ENCODE data around the gene ZBTB3.
"Not testable (repeated sequence)": the region's sequence is repeated elsewhere in the genome, so short reads cannot be mapped to it uniquely, and the experiment has no call there.

ZBTB3 gene

DNA sequence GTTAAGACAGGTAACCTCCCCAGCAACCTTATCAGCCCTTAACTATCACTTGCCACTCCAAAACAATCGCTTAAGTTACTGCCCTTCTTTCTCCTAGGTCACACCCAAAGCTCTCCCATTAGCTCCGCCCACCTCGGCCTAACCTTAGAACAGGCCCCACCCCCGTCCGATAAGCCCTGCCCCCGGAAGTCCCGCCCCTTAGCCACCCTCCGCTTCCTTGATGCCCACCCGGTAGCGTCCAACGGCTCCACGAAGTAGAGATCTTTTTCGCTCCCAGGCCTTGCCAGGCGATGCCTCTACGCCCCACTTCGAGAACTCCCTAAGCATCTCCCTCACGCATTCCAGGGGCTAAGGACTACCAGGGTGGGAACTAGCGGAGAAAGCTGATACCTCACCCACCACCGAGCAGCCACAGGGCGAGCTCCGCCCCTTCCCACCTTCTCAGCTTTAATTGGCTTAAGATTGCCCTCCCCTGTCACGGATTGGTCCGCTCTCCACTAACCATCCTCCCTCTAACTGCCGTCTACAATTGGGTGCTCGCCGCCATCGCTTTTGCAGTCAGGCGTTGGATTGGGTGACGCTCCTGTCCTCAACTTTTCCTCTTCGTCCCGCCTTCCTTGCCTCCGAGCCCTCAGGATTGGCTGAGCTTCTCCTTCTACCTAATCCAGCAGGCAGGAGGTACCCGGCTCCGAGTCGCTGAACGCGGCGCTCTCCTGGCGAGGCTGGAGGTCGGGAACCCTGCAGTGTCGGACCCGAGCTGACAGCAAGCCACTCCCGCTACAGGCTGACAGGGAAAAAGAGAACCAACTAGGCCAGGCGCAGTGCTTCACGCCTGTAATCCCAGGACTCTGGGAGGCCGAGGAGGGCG, at the start of gene ZBTB3:
TSS of gene ZBTB3 (minus strand) at position 425 of the 868 bp plus-strand sequence. CDS start 496 bp downstream, outside the sequence.
- DNase-seq = peak; percentile 99

DNA sequence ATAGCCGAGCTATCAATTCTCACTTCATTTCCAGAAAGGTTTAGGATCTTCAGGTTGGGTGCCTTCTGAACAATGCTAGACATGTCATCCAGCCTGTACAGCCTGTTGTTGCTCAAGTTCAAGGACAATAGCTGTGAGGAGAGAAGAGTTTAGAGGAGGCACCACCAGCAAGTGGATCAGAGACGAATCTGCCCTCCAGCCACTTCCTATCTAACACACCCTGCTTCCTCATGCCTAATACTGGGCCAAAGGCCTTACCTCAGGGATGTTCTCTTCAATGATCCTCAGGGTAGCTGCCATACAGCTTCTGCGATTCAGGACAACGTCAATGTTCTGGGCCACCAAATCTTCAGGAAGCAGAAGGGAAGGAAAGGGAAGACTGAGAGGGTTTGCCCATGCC, 47.1 kb upstream of the ZBTB3 start:
- no peak for DNase-seq

DNA sequence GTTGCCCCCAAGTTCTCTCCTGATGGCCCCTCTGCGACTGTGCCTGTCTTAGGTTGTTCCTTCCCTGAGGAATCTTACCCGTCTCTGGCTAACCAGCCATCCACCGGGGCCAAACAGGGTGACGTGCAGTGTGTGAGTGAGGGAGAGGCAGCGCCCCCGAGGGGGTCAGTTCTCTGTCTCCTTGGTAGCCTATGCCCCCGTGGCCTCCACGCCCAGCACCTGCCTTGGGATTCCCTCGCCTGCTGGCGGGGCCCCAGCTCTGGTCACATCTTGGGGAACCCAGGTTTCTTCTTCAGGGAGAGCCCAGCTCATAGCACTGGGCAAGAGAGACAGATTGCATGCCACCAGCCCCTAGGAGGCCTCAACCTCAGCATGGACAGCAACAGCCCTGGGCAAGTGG, 45.5 kb upstream of the ZBTB3 start:
- DNase-seq = no peak

DNA sequence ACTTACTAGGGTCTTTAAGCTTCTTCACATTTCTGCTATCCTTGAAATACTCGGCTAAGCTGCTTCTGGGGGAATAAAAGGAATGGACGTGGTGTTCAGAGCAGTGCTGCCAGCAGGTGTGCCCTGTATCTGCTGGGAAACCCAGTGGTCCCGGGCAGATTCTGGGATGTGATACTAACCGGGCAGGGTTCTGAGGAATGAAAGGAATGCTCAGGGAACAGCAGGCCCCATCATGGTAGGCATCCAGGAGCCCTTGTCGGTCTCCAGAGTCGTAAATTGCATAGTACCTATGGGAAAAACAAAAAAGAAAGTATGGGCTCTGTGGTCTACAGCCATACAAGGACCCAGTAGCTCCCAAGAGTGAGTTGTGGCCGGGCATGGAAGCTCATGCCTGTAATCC, 42.3 kb upstream of the ZBTB3 start:
- no peak for DNase-seq

DNA sequence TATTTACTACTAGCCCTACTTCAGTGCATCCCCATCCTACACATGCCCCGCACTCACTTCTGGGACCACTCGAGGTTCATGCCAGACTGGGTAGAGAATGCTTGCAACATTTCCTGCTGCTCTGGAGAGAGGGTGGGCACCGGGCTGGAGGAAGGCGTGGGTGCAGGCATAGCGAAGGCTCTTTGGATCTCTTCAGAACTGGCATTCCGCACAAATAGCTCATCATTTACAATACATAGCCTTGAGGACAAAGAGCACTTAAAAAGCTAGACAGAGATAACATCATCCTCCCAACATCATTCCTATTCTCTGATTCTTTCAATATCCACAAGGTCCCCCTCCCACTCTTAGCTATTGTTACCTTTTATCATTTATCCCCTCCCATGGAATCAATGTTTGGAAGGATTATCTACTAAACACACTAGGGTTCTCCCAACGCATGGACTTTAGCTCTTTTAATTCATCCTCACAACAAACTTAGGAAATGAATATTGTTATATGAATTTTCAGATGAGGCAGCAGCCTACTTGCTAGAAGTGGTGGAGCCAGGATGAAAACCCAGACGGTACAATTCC, 40.3 kb upstream of the ZBTB3 start:
- DNase-seq = no peak

DNA sequence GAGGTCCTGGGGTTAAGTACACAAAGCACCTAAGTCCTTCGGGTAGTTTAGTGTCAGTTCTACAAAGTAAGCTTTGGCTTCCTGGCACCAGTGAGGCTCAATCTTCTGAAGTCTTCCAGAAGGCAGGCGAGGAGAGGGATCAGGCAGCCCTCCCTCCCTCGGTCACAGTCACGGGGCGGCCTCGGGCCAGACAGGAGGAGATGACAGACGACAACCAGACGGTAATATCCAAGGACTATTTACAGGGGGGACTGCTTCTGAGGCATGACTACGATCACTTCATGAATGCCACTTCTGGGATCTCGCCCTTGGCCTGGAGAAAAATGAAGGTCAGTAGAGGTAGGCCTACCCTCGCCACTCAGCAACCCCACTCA, 38.2 kb upstream of the ZBTB3 start:
- DNase-seq = no peak

DNA sequence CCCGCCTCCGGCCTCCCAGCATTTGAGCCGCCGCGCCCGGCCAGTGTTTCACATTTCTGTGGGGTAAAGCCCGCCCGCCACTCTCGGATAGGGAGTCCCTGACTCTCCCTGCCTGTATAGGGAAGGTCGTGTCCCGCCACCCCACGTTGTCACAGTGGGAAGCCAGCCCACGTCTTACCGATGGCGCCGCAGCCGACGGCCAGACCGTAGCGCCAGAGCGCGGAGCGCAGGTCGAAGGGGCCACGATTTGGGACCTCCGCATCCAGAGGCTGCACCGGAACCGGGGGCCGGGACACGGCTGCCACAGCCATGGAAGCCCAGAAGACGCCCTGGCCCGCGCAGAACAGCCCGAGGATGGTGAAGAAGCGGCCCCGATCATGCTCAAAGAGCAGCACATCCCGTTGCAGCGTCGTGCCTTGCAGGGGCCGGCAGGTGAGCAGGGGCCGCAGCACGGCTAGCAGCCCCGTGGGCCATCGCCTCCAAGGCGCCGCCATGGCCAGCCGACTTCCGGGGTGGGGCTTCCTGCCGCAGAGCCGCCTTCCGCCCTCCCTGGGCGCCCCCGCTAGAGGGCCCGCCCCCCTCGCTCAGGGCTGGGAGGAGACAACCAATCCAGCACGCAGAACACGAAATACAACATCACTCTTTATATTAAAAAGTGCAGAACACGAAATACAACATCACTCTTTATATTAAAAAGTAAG, 37.7 kb upstream of the ZBTB3 start, which contains the start of gene TMEM223:
TSS of gene TMEM223 (minus strand) at position 506 of the 701 bp plus-strand sequence. CDS start at position 494, 12 bp downstream.
- peak; percentile 92 for DNase-seq

DNA sequence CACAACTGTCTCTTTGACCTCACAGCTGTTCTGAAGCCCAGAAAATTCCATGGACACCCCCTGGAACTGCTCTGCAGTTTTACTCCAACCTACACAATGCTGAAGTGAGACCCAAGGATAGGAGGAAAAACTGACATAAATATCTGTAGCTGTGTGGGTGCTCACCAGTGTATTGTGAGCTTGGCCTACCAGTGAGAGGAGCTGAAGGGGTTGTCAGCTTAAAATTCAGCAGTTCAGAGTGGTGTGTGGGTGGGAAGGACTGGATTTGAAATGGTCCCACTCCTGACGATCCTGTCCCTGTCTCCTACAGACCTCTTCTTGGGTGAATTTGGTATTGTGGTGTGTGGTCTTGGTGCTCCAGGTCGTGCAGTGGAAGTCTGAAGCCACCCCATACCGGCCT, 35.6 kb upstream of the ZBTB3 start:
- no peak for DNase-seq

DNA sequence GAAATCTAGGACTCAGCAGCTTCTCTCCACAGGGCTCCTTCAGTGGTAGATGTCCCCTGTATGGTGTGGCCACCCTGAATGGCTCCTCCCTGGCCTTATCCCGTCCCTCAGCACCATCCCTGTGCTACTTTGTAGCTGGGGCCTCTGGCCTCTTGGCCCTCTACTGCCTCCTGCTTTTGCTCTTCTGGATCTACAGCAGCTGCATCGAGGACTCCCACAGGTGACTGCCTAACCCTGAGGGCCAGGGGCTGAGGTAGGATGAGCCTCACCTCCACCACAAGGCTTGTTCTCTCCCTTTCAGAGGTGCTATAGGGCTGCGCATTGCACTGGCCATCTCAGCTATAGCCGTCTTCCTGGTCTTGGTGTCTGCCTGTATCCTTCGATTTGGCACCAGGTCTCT, 35.0 kb upstream of the ZBTB3 start:
- DNase-seq = peak; percentile 13

DNA sequence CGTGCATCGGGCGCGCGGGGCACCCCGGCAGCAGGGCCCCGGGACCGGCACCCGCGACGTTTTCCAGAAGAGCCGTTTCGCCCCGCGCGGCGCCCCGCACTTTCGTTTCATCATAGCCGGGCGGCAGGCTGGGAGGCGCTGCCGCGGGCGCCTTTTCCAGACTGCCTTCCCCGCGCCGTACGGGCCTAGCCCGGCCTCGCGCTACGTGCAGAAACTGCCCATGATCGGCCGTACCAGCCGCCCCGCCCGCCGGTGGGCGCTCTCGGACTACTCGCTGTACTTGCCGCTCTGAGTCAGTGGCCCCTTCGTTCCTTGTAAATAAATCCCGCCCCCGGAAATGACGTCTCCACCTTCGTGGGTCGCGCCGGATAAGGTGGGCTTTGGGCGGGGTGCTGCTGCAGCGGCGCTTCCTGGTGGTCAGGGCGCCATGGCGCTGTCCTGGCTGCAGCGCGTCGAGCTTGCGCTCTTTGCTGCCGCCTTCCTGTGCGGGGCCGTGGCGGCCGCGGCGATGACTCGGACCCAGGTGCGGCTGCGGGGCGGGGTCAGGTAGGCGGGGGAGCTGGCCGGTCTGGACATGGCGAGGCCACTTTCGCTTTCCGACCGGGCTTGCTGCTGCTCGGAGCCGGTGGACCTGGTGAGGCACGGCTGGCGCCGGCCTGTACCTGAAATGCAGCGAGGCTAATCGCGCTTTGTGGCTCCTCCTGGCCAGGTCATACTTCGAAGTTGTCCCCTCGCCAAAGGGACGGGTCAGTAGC, 33.2 kb upstream of the ZBTB3 start, which contains the start of gene TMEM179B:
TSS of gene TMEM179B (plus strand) at position 398 of the 755 bp plus-strand sequence. CDS start at position 428, 30 bp downstream.
- DNase-seq = peak; percentile 99

DNA sequence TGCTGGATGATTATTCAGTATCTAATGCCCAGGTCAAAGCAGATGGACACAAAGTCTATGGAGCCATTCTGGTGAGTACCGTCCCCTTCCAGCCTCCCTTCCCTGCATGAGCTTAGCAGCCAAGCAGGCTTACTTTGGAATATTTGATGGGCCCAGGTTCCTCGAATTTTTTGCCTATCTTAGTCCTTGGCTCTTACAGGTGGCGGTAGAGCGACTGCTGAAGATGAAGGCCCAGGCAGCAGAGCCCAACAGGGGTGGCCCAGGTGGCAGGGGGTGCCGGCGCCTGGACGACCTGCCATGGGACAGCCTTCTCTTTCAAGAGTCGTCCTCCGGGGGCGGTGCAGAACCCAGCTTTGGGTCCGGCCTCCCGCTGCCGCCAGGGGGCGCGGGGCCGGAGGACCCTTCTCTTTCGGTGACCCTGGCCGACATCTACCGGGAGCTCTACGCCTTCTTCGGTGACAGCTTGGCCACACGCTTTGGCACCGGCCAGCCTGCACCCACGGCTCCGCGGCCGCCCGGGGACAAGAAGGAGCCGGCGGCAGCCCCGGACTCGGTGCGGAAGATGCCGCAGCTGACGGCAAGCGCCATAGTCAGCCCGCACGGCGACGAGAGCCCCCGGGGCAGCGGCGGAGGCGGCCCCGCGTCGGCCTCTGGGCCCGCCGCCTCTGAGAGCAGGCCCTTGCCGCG, 32.5 kb upstream of the ZBTB3 start:
- DNase-seq = peak; percentile 93

DNA sequence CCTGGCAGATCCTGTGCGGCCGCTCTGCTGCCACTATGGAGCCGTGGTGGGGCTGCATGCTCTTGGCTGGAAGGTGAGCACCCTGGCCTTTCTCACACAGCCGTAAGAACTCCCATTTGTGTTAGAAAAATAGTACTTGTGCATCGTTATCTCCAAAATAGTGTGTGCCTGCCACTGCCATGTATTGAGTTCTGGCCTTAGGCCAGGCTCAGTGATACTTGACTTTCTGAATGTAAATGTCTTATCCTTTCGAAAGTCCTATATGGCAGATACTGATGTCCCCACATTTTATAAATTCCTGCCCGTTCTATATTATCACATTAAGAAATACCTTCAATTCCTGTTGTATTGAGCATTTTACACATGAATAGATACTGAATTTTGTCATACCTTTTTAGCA, 28.8 kb upstream of the ZBTB3 start:
- no peak for DNase-seq

DNA sequence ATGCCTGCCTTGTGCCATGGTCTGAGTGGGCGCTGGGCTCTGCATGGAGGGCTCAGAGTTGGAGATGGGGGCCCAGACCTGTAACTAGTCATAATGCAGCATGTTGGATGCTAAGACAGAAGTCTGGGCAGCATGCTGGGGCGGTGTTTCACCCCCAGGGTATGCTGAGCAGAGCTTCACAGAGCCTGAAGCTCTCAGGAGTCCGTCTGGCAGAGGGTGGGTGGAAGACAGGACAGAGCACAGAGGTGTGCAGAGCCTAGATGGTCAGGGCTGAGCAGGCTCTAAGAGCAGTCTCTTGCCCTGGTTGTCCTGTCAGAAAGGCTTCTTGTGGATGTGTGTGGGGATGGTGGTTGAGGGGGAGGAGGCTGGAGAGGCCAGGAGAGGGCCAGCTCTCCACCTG, 24.5 kb upstream of the ZBTB3 start:
- no peak for DNase-seq

DNA sequence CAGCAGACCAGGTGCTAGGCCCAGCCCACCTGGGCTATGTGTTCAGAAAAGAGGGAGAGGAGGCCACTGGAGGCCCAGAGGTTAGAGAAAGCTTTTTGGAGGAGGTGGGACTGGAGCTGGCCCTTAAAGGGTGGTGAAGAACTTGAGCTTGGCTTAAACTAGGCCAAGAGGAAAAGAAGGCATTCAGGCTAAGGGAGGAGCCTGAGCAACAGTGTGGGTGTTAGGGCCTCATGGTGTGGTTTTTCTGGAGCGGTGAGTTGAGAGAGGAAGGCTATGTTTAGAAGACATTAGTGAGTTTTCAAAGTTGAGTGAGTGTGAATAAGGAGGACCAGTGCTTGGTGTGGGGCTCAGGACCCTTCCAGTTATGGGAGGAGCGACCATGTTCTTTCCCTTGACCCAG, 23.4 kb upstream of the ZBTB3 start:
- DNase-seq = no peak

DNA sequence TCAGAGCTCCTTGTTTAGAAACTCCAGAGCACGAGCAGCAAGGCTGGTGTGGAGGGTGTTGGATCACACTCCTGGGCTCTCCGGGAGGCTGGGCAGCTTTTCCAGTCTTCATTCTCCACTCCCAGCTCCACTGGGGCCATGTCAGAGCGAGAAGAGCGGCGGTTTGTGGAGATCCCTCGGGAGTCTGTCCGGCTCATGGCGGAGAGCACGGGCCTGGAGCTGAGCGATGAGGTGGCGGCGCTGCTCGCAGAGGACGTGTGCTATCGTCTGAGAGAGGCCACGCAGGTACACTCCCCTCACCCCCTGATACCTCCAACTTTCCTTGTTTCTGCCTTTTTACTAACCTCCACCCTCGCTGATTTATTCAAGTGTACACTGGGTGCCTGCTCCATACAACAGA, 21.7 kb upstream of the ZBTB3 start:
- no peak for DNase-seq

DNA sequence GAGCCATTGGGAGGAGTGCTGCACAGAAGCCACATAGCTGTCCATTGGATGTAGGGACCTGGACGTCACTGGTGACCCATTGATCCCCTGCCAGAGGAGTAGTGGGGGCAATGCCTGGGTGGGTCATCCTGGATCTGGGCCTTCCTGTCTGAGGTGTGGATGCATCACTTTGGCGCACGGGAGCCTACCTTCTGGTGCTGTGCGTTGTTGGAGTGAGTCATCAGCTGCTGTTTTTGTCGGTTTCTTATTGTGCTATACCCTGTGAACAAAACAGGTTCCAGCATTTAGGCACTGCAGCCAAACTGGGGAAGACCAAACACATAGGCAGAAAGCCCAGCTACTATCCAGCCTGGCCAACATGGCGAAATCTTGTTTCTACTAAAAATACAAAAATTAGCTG, 20.4 kb upstream of the ZBTB3 start:
- DNase-seq = no peak

DNA sequence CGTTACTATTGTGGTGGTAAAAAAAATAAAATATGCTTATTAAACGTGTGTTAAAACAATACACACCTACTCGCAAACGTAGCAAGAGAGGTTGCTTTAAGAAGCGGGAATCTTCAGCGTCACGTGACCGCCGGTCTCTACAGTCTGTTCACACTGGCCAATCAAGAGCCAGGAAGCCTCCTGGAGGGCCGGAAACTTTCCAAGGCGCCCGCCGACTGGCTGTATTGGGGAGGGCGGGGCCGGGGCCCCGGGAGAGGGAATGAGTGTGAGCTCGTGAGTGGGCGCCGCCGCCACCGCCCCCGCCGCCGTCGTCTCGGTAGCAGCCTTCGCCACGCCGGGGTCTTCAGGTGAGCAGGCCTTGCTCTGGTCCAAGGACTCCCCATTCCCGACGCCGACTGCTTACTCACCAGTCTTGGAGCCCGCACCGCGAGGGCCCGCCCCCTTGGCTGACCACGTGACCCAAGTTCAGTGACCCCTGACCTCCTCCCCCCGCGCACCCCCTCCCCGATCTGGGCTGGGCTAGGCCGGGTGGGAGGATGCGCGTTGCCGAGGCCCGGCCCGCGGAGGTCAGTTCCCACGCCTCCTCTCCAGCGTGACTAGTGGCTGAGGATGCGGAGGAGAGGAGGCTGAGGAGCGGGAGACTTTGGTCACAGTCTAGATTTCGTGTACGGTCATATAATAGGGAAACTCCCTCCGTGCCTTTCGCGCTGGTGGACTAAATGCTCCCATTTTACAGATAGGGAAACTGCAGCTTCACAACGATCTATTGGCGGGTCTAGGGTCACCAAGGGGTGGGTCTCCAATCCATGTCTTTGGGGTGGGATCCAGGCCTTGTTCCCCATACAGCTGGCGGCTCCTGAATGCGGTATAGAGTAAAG, 17.4 kb upstream of the ZBTB3 start, which contains the start of gene TAF6L:
TSS of gene TAF6L (plus strand) at position 253 of the 878 bp plus-strand sequence. CDS start 4,388 bp downstream, outside the sequence.
- DNase-seq = peak; percentile 98

DNA sequence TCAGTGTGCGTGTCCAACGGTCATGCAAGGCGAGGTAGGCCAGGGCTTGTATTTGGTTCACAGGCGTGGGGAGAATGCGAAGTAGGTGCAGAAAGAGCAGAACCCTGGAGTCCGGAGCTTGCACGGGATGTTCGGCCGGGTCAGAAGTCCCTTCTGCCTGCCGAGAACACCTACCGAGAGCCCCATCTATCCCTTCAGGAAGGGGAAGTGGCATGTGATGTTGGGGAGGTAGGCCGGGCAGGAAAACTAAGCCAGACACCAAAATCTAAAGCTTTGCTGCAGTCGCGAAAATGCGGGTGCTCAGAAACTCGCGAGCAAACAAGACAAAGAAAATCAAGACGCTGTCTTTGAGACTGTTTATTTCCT, 16.8 kb upstream of the ZBTB3 start:
- peak; percentile 71 for DNase-seq

DNA sequence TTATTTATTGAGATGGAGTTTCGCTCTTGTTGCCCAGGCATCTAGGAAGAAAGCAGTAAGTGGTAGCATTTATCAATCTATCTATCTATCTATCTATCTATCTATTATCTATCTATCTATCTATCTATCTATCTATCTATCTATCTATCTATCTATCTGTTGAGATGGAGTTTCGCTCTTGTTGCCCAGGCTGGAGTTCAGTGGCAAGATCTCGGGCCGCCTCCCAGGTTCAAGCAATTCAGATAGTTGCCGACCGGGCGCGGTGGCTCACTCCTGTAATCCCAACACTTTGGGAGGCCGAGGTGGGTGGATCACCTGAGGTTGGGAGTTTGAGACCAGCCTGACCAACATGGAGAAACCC, 6.9 kb upstream of the ZBTB3 start:
- not testable (repeated sequence) for DNase-seq

DNA sequence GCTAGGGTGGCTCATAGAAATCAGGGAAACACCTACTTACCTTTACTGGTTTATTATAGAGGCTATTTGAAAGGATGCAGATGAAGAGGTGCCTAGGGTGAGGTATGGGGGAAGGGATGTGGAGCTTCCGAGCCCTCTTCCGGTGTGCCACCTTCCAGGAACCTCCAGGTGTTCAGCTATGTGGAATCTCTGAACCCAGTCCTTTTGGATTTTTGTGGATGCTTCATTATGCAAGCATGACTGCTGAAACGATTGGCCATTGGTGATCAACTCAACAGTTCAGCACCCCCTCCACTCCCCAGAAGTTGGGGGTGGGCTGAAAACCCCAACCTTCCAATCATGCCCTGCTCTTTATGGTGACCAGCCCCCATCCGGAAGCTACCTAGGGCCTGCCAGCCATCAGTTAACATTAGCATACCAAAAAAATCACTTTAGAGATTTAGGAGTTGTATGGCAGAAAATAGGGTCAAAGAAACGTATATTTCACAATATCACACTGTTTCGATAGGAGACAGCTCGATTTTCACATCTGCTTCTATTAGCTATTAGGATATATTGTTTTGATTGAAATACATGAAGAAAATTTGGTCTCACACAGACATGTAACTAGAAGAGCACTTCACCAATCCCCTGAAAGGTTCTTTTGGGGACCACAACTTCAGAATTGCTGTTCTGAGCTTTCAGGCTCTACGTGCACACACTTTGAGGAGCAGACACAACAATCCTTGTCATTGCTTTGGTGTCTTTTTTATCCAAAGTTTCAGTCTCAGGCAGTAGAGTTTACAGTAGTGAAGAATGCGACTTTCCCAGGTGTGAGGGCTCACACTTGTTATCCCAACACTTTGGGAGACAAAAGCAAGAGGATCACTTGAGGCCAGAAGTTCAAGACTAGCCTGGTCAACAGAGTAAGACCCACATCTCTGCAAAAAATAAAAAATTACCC, 4.2 kb upstream of the ZBTB3 start:
- DNase-seq = no peak
